ENCODE data around the gene OR51A4.
"Not testable (repeated sequence)": the region's sequence is repeated elsewhere in the genome, so short reads cannot be mapped to it uniquely, and the experiment has no call there.

The OR51A4 gene

GRCh38 chr11:4947505-4947904 is at the start of gene OR51A4:
Gene OR51A4, minus strand, starts transcription at chr11:4947605. Its CDS starts 505 bp downstream, at chr11:4947100.
- no peak for DNase-seq

GRCh38 chr11:4994551-4994950 is 47.1 kb upstream of the OR51A4 start, which contains the start of gene OR51L1:
Gene OR51L1, plus strand, starts transcription at chr11:4994851. Its CDS starts 4,132 bp downstream, at chr11:4998983.
- DNase-seq = no peak

- no peak for DNase-seq
These were observed 43.7 kb upstream of the OR51A4 start for GRCh38 chr11:4991060-4991459.

GRCh38 chr11:4983841-4984240 is 36.4 kb upstream of the OR51A4 start:
- DNase-seq = no peak

GRCh38 chr11:4982678-4983077 is 35.3 kb upstream of the OR51A4 start:
- no peak for DNase-seq

- DNase-seq = no peak
These were observed 31.6 kb upstream of the OR51A4 start for GRCh38 chr11:4979036-4979435.

GRCh38 chr11:4975436-4975835 is 28.0 kb upstream of the OR51A4 start:
- DNase-seq = no peak

- no peak for DNase-seq
These were observed 15.4 kb upstream of the OR51A4 start for GRCh38 chr11:4962816-4963215.

GRCh38 chr11:4960877-4961276 is 13.5 kb upstream of the OR51A4 start:
- DNase-seq = no peak

- DNase-seq = no peak
These were observed 10.0 kb upstream of the OR51A4 start for GRCh38 chr11:4957396-4957795.

GRCh38 chr11:4955613-4956012 is 8.2 kb upstream of the OR51A4 start, which contains the start of gene OR51A2:
Gene OR51A2, minus strand, starts transcription at chr11:4955713. Its CDS starts 0 bp downstream, at chr11:4955713.
- not testable (repeated sequence) for DNase-seq

- DNase-seq = no peak
These were observed 10.7 kb downstream of the OR51A4 start for GRCh38 chr11:4936745-4937144.

- DNase-seq = no peak
These were observed 14.7 kb downstream of the OR51A4 start for GRCh38 chr11:4932751-4933150.

GRCh38 chr11:4926608-4927007 is 20.8 kb downstream of the OR51A4 start:
- DNase-seq = no peak

- no peak for DNase-seq
These were observed 23.2 kb downstream of the OR51A4 start, which contains the start of gene OR51G1 for GRCh38 chr11:4924239-4924638. Gene OR51G1, minus strand, starts transcription at chr11:4924339. Its CDS starts 0 bp downstream, at chr11:4924339.

GRCh38 chr11:4922304-4922703 is 25.1 kb downstream of the OR51A4 start:
- no peak for DNase-seq

GRCh38 chr11:4921796-4922195 is 25.6 kb downstream of the OR51A4 start:
- no peak for DNase-seq

GRCh38 chr11:4919250-4919649 is 28.2 kb downstream of the OR51A4 start, which contains the start of gene OR51G2:
Gene OR51G2, minus strand, starts transcription at chr11:4919350. Its CDS starts 3,687 bp downstream, at chr11:4915663.
- DNase-seq = no peak

- DNase-seq = no peak
These were observed 30.8 kb downstream of the OR51A4 start for GRCh38 chr11:4916581-4916980.

- peak; percentile 42 for DNase-seq
These were observed 43.9 kb downstream of the OR51A4 start, which contains the start of gene OR51A7 for GRCh38 chr11:4903484-4903883. Gene OR51A7, plus strand, starts transcription at chr11:4903783. Its CDS starts 3,587 bp downstream, at chr11:4907370.

Measured in DMS79 treated with DMSO at 0.1 percent for 48 hours (cell line).